NT2/D1 (cell line): ENCODE results near the gene ANKHD1.
"Not testable (repeated sequence)": the region's sequence is repeated elsewhere in the genome, so short reads cannot be mapped to it uniquely, and the experiment has no call there.

Experiments
- DNase-seq: peaks from one replicate; pipeline ENCODE4 v3.0.0-alpha.2; 2011; ENCODE audit warnings: low read depth, low spot score
- H3K27me3 ChIP-seq: 2 replicates; pipeline ENCODE4 v1.6.0; 2011; ENCODE audit warnings: mild to moderate bottlenecking; ENCODE audit not compliant: insufficient read length, insufficient read depth
- H3K36me3 ChIP-seq: 2 replicates; pipeline ENCODE4 v1.6.1; 2011; ENCODE audit warnings: mild to moderate bottlenecking, low read length, mixed read lengths; ENCODE audit not compliant: insufficient read depth, insufficient read length
- H3K4me1 ChIP-seq: 2 replicates; pipeline ENCODE4 v1.5.1; 2011; ENCODE audit not compliant: insufficient read depth, insufficient read length
- H3K4me3 ChIP-seq: 2 replicates; pipeline ENCODE4 v1.5.1; 2011; ENCODE audit warnings: low read depth; ENCODE audit not compliant: insufficient read length
- H3K9ac ChIP-seq: 2 replicates; pipeline ENCODE4 v1.6.0; 2011; ENCODE audit warnings: low read depth; ENCODE audit not compliant: insufficient read length
- H3K9me3 ChIP-seq: 2 replicates; pipeline ENCODE4 v1.5.1; 2011; ENCODE audit warnings: mild to moderate bottlenecking, low read length; ENCODE audit not compliant: insufficient read depth
- SUZ12 ChIP-seq: IDR thresholded peaks from 2 replicates; pipeline ENCODE4 v1.6.1; 2011; ENCODE audit not compliant: insufficient read length, insufficient read depth; ENCODE audit errors: extremely low read depth
- YY1 ChIP-seq: IDR thresholded peaks from 2 replicates; pipeline ENCODE4 v1.6.1; 2011; ENCODE audit not compliant: insufficient read length, insufficient read depth
- ZNF274 ChIP-seq: IDR thresholded peaks from 2 replicates; pipeline ENCODE4 v1.6.1; 2011; ENCODE audit warnings: mild to moderate bottlenecking, low read depth, low read length

Gene ANKHD1

GRCh38 chr5:140480310-140481014 is 78.8 kb downstream of the ANKHD1 start:
- H3K4me3 ChIP-seq: no peak overlapping the region
- no peak for TF ChIP-seq ZNF274
- H3K4me1 ChIP-seq: no peaks in the 10 kb centered on the region
- no peaks in the 10 kb centered on the region for H3K9me3 ChIP-seq
- H3K27me3 ChIP-seq: no peaks in the 10 kb centered on the region
- H3K36me3 ChIP-seq: peaks cover 15% of the 10 kb centered on the region
- H3K9ac ChIP-seq: no peak overlapping the region
- no peak for DNase-seq

GRCh38 chr5:140481758-140482157 is 80.1 kb downstream of the ANKHD1 start:
- DNase-seq: no peak
- H3K4me1 ChIP-seq: no peaks in the 10 kb centered on the region
- H3K9me3 ChIP-seq: no peaks in the 10 kb centered on the region
- TF ChIP-seq YY1 (no peak), ZNF274 (no peak), SUZ12 (no peak)
- no peaks in the 10 kb centered on the region for H3K27me3 ChIP-seq
- H3K9ac ChIP-seq: no peak overlapping the region
- no peak overlapping the region for H3K4me3 ChIP-seq
- H3K36me3 ChIP-seq: peaks cover 19% of the 10 kb centered on the region

DNA sequence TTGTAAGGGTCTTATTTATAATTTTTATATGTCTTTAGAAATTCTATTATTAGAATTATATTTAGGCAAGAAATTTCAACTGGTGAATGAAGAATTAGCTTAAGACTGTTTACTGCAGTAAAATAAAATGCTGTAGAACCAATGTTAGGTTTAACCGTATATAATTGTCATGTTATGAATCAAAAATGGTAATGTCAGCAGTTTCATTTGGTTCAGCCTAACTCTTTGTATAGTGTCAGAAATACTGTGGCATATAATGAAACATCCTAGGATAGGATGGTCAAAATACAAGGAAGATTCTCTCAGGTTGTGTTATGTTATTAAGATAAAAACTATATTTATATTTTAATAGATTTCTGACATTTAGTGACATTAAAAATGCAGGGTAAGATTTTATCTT is 81.4 kb downstream of the ANKHD1 start:
- H3K4me3 ChIP-seq: no peak overlapping the region
- TF ChIP-seq ZNF274 (no peak), YY1 (no peak), SUZ12 (no peak)
- H3K4me1 ChIP-seq: no peaks in the 10 kb centered on the region
- H3K9ac ChIP-seq: no peak overlapping the region
- no peaks in the 10 kb centered on the region for H3K9me3 ChIP-seq
- H3K27me3 ChIP-seq: no peaks in the 10 kb centered on the region
- peaks cover 27% of the 10 kb centered on the region for H3K36me3 ChIP-seq
- DNase-seq: no peak

DNA sequence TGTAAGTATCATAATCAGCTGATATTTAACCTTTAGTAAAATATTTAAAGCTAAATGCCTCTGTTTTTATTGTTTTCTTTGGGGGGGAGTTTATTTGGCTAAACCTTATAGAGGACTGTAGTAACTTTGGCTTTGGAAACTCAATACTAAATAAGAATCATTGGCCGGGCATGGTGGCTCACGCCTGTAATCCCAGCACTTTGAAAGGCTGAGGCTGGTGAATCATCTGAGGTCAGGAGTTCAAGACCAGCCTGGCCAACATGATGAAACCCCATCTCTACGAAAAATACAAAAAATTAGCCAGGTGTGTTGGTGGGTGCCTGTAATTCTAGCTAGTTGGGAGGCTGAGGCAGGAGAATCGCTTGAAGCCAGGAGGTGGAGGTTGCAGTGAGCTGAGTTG is 86.5 kb downstream of the ANKHD1 start:
- not testable (repeated sequence) for H3K9ac ChIP-seq, H3K4me3 ChIP-seq, H3K4me1 ChIP-seq, H3K27me3 ChIP-seq, DNase-seq, H3K9me3 ChIP-seq
- peaks cover 24% of the 10 kb centered on the region for H3K36me3 ChIP-seq

DNA sequence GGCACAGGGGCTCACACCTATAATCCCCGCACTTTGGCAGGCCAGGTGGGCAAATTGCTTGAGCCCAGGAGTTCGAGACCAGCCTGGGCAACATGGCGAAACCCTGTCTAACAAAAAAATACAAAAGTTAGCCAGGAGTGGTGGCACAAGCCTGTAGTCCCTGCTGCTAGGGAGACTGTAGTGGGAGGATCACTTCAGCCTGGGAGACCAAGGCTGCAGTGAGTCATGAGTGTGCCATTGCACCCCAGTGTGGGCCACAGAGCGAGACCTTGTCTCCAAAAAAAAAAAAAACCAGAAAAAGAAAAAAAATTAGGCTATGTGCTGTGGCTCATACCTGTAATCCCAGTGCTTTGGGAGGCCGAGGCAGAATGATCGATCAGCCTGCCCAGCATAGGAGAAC is 87.3 kb downstream of the ANKHD1 start:
- Histone ChIP-seq H3K4me1 (no peaks in the 10 kb centered on the region), H3K4me3 (no peak overlapping the region), H3K36me3 (peaks cover 24% of the 10 kb centered on the region), H3K9me3 (no peaks in the 10 kb centered on the region), H3K9ac (no peak overlapping the region), H3K27me3 (no peaks in the 10 kb centered on the region)
- TF ChIP-seq ZNF274: no peak
- DNase-seq: no peak

- peaks cover 7% of the 10 kb centered on the region for H3K36me3 ChIP-seq
- no peaks in the 10 kb centered on the region for H3K4me1 ChIP-seq
- no peaks in the 10 kb centered on the region for H3K9me3 ChIP-seq
- H3K9ac ChIP-seq: no peak overlapping the region
- H3K27me3 ChIP-seq: no peaks in the 10 kb centered on the region
- TF ChIP-seq SUZ12 (no peak), ZNF274 (no peak), YY1 (no peak)
- DNase-seq: no peak
- H3K4me3 ChIP-seq: no peak overlapping the region
These were observed 96.3 kb downstream of the ANKHD1 start for GRCh38 chr5:140497897-140498296.

DNA sequence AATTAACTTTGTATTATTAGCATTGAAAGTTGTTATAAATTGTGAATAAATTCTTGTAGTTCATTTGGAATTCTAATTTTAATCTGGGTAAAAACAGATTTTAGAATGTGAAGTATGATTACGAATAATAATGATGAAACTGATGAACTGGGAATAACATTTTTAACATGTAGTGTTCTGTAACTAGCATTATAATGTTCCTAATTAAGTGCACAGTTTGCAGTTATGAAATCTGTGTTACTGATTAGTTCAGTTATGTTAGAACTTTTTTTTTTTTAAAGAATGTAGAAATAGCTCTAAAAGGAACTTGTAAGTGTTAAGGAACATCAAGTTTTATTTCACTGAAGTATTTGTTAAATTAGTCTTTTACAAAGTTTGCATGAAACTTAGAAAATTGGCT is 97.0 kb downstream of the ANKHD1 start:
- Histone ChIP-seq H3K9me3 (no peaks in the 10 kb centered on the region), H3K4me1 (no peaks in the 10 kb centered on the region), H3K9ac (no peak overlapping the region), H3K4me3 (no peak overlapping the region), H3K27me3 (no peaks in the 10 kb centered on the region), H3K36me3 (peaks cover 7% of the 10 kb centered on the region)
- DNase-seq: no peak
- no peak for TF ChIP-seq ZNF274
- no peak for TF ChIP-seq YY1
- no peak for TF ChIP-seq SUZ12

- DNase-seq: no peak
- Histone ChIP-seq H3K4me1 (no peaks in the 10 kb centered on the region), H3K4me3 (no peak overlapping the region), H3K27me3 (no peaks in the 10 kb centered on the region), H3K9ac (no peak overlapping the region), H3K9me3 (no peaks in the 10 kb centered on the region), H3K36me3 (peaks cover 21% of the 10 kb centered on the region)
- TF ChIP-seq SUZ12: no peak
- no peak for TF ChIP-seq ZNF274
- TF ChIP-seq YY1: no peak
These were observed 101.2 kb downstream of the ANKHD1 start for GRCh38 chr5:140502834-140503233.
